ENCODE measurements around the gene BMP6.

DNA sequence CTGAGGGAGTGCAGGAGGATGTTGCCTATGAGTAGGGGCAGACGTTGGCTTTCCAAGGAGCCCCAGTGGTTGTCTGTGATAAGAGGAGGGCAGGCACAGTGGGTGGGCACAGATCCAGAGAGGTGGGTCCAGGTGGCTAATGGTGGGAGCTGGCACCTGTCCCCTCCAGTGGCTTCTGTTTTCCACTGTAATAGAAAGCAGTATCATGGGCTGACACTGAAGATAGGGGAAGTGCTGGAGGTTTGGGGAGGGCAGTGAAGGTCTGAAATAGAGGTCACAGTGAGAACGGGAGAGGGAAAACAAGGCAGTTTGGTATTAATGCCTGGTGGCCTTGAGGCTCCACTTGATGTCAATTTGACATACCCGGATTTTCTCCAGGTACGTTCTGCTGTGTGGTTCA lies 195.1 kb downstream of the BMP6 start:
- TF ChIP-seq, protein P1, sequence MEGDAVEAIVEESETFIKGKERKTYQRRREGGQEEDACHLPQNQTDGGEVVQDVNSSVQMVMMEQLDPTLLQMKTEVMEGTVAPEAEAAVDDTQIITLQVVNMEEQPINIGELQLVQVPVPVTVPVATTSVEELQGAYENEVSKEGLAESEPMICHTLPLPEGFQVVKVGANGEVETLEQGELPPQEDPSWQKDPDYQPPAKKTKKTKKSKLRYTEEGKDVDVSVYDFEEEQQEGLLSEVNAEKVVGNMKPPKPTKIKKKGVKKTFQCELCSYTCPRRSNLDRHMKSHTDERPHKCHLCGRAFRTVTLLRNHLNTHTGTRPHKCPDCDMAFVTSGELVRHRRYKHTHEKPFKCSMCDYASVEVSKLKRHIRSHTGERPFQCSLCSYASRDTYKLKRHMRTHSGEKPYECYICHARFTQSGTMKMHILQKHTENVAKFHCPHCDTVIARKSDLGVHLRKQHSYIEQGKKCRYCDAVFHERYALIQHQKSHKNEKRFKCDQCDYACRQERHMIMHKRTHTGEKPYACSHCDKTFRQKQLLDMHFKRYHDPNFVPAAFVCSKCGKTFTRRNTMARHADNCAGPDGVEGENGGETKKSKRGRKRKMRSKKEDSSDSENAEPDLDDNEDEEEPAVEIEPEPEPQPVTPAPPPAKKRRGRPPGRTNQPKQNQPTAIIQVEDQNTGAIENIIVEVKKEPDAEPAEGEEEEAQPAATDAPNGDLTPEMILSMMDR (conservative IDR thresholded peaks at IDR 0.05): no peak
- no peak for TF ChIP-seq ZFX (IDR thresholded peaks at IDR 0.05)

Data from C4-2B (cell line).